Renal cortex interstitium (tissue), 11 donors: ENCODE measurements around the gene TGM1. TPM values are rescaled to one million over a fixed set of nuclear protein-coding genes. Genes with fewer than 3 reads are reported as not detected.
"Not testable (repeated sequence)": the region's sequence is repeated elsewhere in the genome, so short reads cannot be mapped to it uniquely, and the experiment has no call there.

Source experiments
- DNase-seq, 11 donors: peaks; one replicate each; pipeline ENCODE4 v3.0.0-alpha.2; 2013; ENCODE audit warnings: low read depth in 9 of 11, low spot score in 4 of 11; ENCODE audit errors: extremely low read depth in 1 of 11
- polyA plus RNA-seq, 3 donors: library from polyadenylated mRNA; unstranded; fragments of 120-200 nt; gene quantifications; one replicate each; pipeline ENCODE4 v1.2.1, GENCODE V29; 2013; ENCODE audit not compliant: insufficient read length in 3 of 3

The TGM1 gene
- polyA plus RNA-seq, 3 donors, result 1.6 to 2.1 (median 2.0) TPM

- DNase-seq, result no peak
Measured at GRCh38 chr14:24219080-24219479, 43.9 kb downstream of the TGM1 start.

DNA sequence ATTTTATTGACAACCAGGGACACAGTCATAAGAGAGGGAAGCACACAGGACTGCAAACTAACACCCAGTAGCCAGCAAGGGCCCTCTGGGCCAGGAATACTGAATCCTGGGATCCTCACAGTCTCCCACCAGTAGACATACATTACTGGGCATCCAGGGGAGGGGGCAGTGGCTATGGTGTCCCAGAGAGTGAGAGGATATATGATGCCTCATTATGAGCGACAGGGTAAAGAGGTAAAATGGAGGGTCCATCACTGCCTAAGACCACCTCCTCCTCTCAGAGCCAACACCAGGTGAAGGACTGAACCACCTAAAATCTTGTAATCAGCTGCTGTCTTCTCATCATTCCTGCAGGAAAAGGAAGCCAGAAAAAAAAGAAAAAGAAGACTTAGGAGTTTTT is 46.1 kb downstream of the TGM1 start:
- not testable (repeated sequence) for DNase-seq

- DNase-seq, result no peak
Measured at GRCh38 chr14:24216345-24216699, 46.7 kb downstream of the TGM1 start.

GRCh38 chr14:24215495-24216344 is 47.3 kb downstream of the TGM1 start, which contains the start of gene MDP1:
Gene MDP1, minus strand, starts transcription at chr14:24216066. Its CDS starts 111 bp downstream, at chr14:24215955.
- DNase-seq, result peak; percentile 67 to 88 (median 79)

DNA sequence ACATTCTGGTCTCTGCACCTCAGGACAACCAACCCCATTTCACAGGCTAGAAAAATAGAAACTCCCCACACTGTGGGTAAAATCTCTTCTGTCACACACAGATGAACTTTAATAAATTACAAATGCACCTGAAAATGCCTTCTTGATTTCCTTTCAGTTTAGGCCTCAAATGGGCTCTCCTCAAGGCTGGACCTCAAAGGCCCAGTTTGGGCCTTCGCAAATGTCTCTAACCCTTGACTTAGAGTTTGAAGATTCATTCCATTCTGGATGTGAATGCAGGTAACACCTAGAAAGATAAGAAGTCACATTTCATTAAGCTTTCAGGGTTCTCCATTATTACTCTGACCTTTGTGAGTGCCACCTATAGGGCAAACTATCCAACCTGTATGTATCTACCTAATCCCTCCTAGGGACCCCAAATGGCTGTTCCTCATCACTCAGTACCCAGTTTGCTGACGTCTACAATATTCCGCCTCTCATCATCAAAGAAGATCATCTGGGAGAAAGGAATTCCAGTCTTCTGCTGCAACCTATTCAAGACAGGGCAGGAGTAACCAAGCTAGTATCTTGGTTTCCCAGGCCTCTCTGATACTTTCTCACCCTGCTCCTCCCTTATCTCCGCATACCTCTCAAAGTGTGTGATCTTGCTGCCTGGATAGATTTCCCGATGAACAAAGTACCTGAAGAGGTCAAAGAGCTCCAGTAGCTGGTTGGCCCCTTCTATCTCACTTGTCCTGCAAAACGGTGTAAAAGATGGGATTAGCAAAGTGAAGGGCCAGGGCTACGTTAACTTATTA is 48.9 kb downstream of the TGM1 start:
- no peak for DNase-seq

- peak; percentile 87 to 97 (median 94) for DNase-seq
Measured at GRCh38 chr14:24212924-24213865, 49.8 kb downstream of the TGM1 start, which contains the start of gene CHMP4A. Gene CHMP4A, minus strand, starts transcription at chr14:24213488. Its CDS starts 49 bp downstream, at chr14:24213439.

DNA sequence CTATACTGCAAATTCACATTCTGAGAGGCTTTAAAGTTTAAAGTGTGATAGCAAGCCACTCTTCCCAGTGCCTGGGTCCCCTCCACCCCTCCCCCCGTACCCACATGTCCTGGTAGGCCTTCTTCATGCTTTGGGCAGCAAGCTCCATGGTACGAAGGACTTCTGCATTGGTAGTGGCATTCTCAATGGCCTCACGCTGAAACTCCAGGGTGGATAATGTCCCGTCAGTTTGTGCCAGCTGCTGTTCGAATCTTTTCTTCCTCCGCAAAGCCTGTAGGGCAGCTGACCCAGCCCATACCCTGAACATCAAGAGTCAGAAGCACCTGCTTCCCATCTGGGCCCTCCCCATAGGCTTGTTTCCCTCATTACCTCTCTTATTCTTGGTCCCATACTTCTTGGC is 51.7 kb downstream of the TGM1 start:
- DNase-seq, result no peak

GRCh38 chr14:24207625-24208024 is 55.4 kb downstream of the TGM1 start:
- DNase-seq, result no peak

DNA sequence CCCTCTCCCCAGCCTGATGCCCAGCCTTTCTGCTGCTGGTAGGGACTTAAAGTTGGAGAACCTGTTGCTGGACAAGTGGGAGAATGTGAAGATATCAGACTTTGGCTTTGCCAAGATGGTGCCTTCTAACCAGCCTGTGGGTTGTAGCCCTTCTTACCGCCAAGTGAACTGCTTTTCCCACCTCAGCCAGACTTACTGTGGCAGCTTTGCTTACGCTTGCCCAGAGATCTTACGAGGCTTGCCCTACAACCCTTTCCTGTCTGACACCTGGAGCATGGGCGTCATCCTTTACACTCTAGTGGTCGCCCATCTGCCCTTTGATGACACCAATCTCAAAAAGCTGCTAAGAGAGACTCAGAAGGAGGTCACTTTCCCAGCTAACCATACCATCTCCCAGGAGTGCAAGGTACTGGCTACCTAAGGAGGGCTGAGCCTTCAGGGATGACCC is 55.8 kb downstream of the TGM1 start:
- no peak for DNase-seq

GRCh38 chr14:24206260-24207103 is 56.5 kb downstream of the TGM1 start:
- no peak for DNase-seq

GRCh38 chr14:24204163-24205146 is 58.5 kb downstream of the TGM1 start:
- DNase-seq, result no peak

DNA sequence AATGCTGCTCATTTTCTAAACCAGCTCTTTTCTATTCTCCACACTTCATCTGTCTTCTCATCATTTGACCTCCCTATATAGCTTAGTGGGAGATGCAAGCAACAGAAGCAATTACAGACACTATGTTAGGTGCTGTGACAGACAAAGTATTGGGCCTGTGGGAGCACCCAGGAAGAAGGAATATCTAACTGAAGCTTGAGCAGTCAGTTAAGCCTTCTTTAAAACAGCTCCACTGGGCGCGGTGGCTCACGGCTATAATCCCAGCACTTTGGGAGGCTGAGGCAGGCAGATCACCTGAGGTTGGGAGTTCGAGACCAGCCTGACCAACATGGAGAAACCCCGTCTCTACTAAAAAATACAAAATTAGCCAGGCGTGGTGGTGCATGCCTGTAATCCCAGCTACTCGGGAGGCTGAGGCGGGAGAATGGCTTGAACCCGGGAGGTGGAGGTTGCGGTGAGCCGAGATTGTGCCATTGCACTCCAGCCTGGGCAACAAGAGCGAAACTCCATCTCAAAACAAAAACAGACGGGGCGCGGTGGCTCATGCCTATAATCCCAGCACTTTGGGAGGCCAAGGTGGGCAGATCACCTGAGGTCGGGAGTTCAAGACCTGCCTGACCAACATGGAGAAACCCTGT is 59.6 kb downstream of the TGM1 start:
- DNase-seq, result not testable (repeated sequence)

- not testable (repeated sequence) for DNase-seq
Measured at GRCh38 chr14:24202538-24202937, 60.4 kb downstream of the TGM1 start.
